MM.1S (cell line): Measurements from ENCODE around the gene MPPED1.

Source experiments
- EZH2phosphoT487 ChIP-seq: fragments of 300-600 bp; sonication (generic); IDR thresholded peaks from 2 replicates; pipeline ENCODE4 v1.6.1; 2018; ENCODE audit warnings: antibody characterized with exemption, low read length
- TF ChIP-seq, protein P1 (sequence below): fragments of 300-600 bp; sonication (generic); IDR thresholded peaks from 2 replicates; pipeline ENCODE4 v1.5.1; 2016; ENCODE audit warnings: antibody characterized with exemption, low read length, mixed read lengths

DNA sequence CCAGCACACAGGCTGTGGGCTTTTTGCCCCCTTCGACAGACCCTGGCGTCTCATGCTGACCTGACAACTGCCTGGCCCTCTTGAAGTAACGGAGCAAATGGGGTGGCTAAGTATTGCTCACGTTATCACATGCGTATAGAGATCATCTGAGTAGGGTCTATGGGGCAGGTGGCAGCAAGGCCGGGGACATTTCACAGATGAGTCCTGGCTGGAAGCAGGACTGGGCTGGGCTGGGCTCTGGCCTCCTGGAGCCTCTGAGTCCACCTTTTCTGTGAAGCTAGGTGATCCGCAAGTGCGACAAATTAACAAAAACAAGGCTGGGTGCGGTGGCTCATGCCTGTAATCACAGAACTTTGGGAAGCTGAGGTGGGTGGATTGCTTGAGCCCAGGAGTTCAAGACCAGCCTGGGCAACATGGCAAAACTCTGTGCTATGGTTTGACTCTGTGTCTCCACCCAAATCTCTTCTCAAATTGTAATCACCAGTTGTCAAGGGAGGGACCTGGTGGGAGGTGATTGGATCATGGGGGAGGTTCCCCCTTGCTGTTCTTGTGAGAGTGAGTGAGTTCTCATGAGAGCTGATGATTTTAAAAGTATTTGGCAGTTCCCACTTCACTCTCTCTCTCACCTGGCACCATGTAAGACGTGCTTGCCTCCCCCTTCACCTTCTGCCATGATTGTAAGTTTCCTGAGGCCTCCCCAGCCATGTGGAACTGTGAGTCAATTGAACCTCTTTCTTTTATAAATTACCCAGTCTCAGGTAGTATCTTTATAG, 122.0 kb downstream of the MPPED1 start:
- TF ChIP-seq, protein P1, sequence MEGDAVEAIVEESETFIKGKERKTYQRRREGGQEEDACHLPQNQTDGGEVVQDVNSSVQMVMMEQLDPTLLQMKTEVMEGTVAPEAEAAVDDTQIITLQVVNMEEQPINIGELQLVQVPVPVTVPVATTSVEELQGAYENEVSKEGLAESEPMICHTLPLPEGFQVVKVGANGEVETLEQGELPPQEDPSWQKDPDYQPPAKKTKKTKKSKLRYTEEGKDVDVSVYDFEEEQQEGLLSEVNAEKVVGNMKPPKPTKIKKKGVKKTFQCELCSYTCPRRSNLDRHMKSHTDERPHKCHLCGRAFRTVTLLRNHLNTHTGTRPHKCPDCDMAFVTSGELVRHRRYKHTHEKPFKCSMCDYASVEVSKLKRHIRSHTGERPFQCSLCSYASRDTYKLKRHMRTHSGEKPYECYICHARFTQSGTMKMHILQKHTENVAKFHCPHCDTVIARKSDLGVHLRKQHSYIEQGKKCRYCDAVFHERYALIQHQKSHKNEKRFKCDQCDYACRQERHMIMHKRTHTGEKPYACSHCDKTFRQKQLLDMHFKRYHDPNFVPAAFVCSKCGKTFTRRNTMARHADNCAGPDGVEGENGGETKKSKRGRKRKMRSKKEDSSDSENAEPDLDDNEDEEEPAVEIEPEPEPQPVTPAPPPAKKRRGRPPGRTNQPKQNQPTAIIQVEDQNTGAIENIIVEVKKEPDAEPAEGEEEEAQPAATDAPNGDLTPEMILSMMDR, result no peak
- no peak for TF ChIP-seq EZH2phosphoT487
